NCI-H2196 (cell line): Measurements from ENCODE around the gene TFF1.

ENCODE experiments used
- DNase-seq: peaks from one replicate; lab custom pipeline; 2025; ENCODE audit not compliant: unreplicated experiment; lab: John Stamatoyannopoulos, UW

TFF1 gene

DNA sequence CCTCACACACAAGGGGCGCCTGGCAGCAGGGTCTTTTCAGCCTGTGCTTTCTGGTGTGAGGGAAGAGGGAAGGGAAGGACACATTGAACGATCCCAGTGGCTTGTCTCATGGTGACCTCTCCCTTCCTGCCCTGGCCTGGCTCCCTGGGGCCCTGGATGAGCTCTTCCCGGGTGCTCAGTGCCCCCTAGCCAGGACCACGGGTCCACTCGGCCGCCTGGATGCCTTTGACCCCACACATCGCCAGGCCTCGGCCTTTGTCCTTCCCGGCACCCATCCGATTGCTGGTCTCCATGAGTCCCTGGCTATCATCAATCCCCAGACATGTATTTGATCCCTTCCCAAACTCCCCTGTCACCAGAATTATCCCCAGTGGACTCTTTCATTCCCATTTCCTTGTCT, 45.1 kb downstream of the TFF1 start:
- no peak for DNase-seq

DNA sequence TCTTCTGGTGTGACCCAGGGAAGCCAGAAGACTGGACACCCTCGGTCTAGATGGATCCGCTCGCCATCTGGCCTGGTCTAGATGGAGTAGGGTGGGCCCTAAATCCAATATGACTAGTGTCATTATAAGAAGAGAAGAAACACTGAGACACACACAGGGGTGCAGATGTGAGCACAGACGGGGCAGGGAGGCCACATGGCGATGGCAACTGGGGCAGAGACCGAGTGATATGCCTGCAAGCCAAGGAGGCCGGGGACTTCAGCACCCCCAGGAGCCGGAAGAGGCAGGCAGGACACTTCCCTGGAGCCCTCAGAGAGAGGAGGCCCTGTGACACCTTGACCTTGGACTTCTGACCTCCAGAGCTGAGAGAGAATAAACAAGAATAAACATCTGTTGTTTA, 45.5 kb downstream of the TFF1 start:
- no peak for DNase-seq

DNA sequence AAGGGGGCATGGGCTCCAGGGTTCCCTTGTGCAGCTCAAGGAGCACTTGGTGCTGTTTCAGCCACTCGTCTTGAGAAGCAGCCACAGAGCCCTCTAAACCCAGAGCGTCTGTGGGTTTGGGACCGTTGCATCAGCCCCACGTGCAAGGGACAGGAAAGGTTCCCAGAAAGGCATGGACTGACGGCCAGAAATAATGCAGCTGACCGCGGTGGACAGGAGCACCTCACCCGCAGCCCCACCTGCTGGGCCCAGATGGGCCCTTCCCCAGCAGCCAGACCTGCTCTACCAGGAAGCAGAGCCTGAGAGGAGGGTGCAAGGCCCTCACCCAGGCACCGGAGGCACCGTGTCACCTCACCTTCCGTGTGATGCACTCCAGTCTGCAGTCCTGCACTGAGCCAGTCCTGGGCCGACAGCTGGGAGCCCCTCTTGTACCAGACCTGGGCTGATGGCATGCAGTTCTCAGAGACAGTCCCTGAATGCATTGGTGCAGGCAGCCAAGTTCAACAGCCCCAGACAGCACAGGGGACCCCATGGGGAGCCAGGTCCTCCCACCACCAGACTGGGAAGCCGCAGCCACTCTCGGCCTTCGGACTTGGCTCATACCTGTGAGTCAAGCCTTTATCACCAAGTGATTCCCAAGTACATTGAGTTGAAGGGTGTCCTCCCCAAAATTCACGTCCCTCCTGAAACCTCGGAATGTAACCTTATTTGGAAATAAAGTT, 46.3 kb downstream of the TFF1 start:
- no peak for DNase-seq

DNA sequence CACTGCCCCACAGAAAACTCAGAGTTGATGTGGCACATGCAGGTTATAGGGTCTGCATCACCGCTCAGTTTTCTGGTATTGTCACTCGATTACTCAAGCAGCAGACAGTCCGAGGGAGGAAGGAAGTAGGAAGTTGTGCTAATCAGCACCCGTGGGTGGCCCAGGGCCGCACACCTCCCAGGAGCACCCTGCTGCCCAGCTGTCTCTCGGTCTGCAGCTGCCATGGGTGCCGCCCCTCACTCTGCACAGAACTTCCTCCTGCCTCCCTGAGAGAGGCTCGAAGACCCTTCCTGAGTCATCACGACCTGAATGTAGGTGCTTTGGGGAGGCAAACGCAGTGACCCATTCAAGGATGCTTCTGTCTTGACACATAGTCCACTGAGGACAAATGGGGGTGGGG, 47.0 kb downstream of the TFF1 start:
- DNase-seq = no peak

- DNase-seq = no peak
These were observed 48.2 kb downstream of the TFF1 start for GRCh38 chr21:42317826-42318746.

- peak; percentile 24 for DNase-seq
These were observed 49.0 kb downstream of the TFF1 start for GRCh38 chr21:42317341-42317741.

DNA sequence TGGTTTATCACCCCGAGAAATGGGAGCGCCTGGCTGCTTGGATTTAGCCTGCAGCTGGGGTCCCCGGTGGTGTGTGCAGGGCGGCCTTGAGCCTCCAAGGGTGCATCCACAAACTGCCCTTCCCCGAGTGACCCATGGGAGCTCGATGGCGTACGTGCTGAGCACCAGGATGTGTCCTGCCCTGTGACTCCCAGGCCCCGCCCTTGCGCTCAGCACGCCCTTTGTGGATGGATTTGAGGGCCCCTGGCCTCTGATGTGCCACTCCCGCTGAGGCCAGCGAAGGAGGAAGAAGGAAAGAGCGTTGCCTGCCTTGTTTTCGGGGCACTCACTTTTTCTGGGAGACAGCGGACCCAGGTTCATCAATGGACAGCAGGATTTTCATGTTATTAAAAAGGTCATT, 49.4 kb downstream of the TFF1 start:
- no peak for DNase-seq

- peak; percentile 95 for DNase-seq
These were observed 50.9 kb downstream of the TFF1 start, which contains the start of gene TFF3 for GRCh38 chr21:42315296-42315891. TSS of gene TFF3 (minus strand) at chr21:42315409. CDS start at chr21:42315374, 35 bp downstream.

DNA sequence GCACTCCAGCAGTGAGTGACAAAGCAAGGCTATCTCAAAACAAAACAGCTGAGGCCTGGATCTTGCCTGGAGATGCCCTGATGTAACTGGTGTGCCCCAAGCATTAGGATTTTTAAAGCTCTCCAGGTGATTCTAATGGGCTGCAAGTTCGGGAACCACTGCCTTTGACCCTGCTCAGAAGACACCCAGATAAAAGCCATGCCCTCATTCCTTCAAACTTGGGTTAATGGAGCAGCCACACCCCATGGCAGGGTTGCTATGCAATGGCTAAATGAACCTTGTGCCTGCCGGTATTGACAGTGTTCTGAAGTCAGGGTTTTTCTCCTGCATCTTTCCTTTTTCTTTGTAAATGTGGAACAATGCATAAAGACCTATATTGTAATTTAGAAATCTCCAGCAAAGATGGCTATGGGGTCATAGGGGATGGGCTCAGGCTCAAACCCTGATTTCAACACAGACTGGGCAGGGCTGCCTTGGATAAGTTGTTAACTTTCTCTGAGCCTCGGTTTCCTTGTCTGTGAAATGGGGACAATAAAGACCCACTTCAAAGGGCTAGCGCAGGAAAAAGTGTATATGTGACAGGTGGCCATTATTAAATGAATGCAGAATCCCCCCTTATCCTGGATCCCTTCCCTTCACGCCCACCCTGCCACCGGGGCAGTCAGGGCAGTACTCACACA, 51.6 kb downstream of the TFF1 start:
- no peak for DNase-seq

DNA sequence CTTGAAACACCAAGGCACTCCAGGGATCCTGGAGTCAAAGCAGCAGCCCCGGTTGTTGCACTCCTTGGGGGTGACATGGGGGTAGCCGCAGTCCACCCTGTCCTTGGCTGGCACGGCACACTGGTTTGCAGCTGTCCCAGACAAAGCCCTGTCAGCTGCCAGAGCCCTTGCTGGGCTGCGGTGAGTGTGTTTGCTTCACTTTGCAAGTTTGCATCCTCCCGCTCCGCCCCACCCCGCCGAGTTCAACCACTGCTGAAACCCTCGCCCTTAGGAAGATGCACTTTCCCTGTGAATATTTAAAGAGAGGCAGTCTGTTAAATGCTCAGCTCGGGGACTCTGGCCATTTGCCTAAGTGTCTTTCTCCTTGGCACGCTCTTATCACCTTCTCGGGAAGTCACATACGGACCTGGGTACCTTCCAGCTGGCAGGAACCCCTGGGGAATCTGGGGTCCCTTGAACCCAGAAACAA, 52.8 kb downstream of the TFF1 start:
- peak; percentile 32 for DNase-seq

GRCh38 chr21:42312626-42313104, 53.7 kb downstream of the TFF1 start:
- DNase-seq = no peak
